NCI-H2171 treated with DMSO at 0.1 percent for 48 hours (cell line): Measurements from ENCODE around the gene YBX3.

Experiments
- DNase-seq: peaks from one replicate; lab custom pipeline; 2025; lab: John Stamatoyannopoulos, UW

The YBX3 gene

DNA sequence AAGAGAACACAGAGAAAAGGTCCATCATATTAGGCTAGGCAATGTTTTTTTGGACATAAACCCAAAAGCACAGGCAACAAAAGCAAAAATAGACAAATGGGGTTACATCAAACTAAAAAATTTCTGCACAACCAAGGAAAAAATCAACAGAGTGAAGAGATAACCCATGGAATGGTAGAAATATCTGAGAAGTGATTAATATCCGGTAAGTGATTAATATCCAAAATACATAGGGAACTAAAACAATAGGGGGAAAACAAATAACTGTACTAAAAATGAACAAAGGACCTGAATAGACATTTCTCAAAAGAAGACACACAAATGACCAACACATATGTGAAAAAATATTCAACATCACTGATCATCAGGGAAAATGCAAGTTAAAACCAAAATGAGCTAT is 53.6 kb downstream of the YBX3 start:
- DNase-seq = no peak

DNA sequence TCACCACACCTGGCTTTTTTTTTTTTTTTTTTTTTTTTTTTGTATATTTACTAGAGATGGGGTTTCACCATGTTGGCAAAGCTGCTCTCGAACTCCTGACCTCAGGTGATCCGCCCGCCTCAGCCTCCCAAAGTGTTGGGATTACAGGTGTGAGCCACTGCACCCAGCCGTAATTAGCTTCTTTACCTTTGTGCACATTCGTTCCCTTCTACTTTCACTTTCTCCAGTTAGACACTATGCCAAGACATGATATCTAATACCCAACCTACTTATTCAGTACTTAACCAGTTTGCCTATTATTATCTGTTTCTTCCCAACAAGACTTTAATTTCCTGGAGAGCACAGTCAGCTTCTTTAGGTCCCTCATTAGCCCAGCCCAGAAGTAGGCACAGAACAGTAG is 54.6 kb downstream of the YBX3 start:
- no peak for DNase-seq

DNA sequence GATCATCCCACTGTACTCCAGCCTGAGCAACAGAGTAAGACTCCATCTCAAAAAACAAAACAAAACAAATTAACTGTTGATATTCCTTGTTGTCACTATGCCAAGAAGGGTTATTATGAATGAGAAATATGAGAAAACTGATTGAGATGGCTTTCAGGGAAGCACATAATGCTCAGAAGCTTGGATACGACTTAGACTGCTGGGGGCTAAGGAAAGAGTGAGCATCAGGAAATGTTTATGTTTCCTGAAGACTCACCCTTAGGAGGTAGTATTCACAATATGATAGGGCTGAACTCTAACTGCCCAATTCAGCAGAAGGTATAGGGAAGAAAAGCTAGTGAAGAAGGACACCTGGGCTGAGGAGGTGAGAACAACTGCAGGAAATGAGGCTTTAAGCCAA is 55.5 kb downstream of the YBX3 start:
- no peak for DNase-seq

DNA sequence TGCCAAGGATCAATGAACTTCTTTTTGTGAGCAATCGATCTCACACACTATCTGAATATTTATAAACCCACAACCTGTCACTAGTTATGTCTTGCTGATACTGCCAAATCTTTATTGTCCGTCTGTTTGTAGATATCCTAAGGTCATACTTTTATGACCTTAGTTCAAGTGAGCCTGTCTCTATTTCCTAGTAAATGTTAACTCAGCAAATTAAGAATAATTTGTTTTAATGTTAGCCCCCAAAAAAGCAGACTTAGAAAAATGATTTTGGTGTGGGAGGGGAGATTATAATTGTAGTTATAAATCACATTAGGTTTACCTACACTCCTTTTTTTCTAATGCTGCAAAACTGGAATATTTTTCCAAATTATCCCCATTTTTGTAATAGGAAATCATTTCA is 58.6 kb downstream of the YBX3 start:
- no peak for DNase-seq

DNA sequence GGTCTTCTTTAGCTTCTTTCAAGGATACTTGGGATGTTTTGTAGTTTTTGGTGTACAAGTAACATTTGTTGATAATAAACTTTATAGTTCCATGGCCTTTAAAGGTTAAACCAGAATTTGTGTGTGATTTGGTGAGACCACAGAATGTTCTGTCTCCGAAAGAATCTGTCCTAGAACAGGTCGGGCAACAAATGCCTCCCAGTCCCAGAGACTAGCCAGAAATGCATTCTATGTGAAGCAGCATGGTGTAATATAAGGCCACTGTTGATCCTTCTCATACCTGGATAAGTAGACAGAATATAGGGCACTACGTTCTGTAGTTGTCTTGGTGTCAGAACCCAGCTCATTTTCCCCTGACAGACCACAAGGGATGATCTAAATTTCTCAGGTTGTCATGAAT is 59.3 kb downstream of the YBX3 start:
- no peak for DNase-seq

DNA sequence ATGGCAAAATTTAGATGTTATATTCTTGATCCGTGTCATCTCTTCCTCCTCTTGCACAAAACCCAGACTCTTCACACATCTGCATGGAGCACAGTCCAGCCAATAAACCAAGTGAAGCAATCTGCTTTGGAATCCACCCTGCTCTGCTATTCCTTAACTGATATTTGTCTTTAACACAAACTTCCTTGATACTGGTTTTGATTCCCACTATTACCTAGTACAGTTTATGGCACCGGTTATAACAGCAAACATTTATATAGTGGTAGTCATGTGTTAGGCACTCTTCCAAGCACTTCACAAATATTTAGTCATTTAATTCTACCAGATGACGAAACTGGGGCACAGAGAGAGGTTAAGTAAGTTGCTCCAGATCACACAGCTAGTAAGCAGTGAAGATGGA is 61.8 kb downstream of the YBX3 start:
- DNase-seq = no peak

DNA sequence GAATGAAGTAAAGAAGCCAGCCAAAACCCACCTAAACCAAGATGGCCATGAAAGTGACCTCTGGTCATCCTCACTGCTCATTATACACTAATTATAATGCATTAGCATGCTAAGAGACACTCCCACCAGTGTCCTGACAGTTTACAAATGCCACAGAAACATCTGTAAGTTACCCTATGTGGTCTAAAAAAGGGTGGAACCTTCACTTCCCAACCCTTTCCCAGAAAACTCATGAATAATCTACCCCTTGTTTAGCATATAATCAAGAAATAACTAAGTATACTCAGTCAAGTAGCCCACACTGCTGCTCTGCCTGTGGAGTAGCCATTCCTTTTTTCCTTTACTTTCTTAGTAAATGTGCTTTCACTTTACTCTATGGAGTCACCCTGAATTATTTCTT is 69.1 kb downstream of the YBX3 start:
- no peak for DNase-seq

DNA sequence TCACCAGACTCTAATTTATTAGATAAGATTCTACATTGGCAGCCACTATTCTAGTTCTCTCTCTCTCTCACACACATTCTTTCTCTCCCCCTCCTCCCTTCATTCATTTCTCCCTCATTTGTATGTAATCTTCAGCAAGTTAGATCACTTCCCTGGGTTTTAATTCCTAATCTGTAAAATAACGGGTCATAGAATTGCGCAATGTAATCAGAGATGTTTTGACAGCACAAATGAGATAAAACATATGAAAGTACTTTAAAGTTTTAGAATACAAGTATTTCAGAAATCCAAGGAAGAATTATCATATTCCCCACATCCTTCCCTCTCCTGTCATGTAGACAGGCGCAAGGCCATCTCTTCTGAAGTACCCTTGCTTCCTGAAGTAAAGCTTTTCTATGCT is 70.9 kb downstream of the YBX3 start:
- DNase-seq = no peak
